Kidney glomerular epithelial cell (primary cell): ENCODE results near the gene ARHGEF28.

Experiments used
- DNase-seq: peaks from one replicate; lab custom pipeline; 2025; lab: John Stamatoyannopoulos, UW

ARHGEF28 gene

DNA sequence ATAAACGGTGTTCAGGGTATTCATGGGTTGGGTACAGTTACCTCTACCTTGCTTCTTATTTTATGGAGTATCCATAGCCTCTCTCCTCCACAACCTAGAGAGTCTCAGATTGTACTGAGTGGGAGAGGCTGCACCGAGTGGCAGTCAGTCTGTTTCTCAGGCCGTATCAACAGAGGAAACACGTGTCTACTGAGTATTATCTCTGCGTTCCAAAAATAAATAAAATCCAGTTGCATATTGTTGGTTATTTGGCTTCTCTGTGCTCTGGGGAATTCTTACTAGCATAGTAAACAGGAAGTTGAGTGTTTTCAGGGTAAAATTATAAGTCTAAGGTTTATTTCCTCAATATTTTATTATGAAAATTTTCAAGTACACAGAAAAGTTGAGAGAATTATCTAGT lies 231.0 kb downstream of the ARHGEF28 start:
- no peak for DNase-seq

DNA sequence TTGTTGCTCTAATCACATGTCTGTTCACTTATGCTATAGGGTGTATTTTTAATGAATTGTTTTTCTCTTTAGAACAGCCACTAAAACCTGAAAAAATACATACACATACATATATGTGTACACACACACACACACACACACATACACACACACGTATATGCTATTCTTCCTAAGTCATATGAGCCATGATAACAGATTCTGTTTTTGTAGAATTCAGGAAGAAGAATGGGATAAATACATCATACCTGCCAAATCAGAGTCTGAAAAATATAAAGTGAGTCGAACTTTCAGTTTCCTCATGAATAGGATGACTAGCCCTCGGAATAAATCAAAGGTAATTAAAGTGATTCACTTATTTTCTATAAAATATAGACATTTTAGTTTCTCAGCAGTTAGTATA lies 231.4 kb downstream of the ARHGEF28 start:
- no peak for DNase-seq

- DNase-seq = no peak
Observed at GRCh38 chr5:73858054-73858453, 232.1 kb downstream of the ARHGEF28 start.

DNA sequence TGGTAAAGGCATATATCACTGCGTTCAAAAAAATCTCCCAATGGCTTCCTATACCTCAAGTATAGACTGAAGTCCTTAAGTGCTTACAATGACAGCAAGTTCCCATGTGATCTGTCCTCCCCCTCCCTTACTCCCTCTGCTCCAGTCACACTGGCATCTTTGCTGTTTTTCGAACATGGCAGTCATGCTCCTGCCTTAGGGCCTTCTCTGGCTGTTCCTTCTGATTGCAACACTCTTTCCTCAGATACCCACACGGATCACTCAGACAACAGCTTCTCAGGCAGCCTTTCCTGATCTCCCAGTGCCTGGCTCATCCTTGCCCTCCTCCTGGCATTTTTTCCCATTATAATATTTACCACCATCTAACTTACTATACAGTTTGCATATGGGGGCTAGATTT lies 232.8 kb downstream of the ARHGEF28 start:
- no peak for DNase-seq

DNA sequence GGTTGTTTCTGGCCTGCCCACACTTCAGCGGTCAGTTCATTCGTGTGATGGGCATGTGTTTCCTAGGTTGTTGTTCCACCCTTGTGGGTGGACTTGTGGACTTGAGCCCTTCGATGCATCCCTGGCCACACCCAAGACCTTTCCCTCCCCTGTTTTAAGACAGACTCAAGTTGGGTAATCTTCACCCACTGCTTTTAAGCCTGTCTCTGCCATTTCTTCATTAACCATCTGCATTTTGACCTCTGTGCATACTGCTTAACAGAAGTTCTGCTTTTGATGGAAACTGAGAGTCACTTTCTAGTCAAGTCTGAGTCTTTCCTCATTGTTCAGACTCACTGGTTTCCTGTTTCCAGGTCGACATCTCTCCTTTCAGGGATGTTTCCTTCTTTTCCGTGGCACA lies 233.7 kb downstream of the ARHGEF28 start:
- DNase-seq = no peak

GRCh38 chr5:73861313-73861988 lies 235.5 kb downstream of the ARHGEF28 start:
- DNase-seq = no peak

GRCh38 chr5:73862796-73863195 lies 236.8 kb downstream of the ARHGEF28 start:
- DNase-seq = no peak

DNA sequence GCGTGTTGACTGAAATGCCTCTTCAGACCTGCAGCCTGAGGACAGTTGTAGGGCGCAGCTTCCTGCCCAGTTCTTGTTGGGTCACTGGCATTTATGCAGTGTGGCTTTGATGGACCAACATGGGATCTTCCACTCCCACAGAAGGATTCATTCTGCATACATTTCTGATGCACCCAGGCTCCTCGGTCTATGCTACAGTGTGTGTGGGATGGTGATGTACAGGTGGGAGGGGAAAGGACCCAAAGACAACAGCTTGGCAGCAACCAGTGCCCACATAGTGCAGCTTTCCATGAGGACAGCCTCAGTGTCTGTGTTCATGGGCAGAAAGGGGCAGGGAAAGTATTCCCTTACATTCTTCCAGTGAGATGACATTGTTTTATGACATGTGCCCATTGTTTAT lies 237.9 kb downstream of the ARHGEF28 start:
- no peak for DNase-seq

DNA sequence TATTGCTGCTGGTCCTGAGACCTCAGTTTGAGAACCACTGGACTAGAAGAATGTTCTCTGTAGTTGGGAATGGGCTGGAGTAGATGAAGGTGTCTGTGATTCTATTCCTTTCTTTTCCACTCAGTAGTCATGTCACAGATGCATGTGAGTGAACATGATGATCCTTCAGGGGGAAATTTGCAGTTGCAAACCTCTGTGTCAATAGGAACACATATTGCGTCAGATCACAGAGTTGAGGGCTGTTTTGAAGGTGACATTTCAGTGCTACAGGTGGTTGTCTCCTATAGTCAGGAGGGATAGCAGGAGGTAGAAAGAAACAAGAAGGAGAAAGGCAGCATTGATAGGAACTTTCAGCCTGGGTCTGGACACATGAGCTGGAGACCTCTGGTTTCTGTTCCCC lies 239.3 kb downstream of the ARHGEF28 start:
- no peak for DNase-seq

GRCh38 chr5:73867345-73868335 lies 241.6 kb downstream of the ARHGEF28 start:
- DNase-seq = no peak

DNA sequence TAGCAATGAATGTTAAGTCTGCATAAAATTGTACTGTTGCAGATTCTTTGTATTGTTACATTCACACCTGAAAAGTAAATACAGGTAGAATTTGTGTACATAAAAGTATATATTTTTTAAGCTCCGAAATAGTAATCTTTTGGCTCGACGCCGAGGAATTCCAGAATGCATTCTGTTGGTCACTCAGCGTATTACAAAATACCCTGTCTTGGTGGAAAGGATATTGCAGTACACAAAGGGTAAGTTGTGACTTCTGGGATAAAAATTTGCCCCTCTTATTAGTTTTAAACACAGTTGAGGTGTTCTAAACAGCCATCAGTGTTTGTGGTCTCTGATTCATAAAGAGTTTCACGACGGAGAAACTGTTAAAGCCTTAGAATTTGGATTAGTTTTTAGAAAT lies 257.6 kb downstream of the ARHGEF28 start:
- no peak for DNase-seq

GRCh38 chr5:73887688-73888087 lies 261.7 kb downstream of the ARHGEF28 start:
- no peak for DNase-seq

- no peak for DNase-seq
Observed at GRCh38 chr5:73890569-73890968, 264.6 kb downstream of the ARHGEF28 start.

GRCh38 chr5:73892218-73892617 lies 266.2 kb downstream of the ARHGEF28 start:
- no peak for DNase-seq

DNA sequence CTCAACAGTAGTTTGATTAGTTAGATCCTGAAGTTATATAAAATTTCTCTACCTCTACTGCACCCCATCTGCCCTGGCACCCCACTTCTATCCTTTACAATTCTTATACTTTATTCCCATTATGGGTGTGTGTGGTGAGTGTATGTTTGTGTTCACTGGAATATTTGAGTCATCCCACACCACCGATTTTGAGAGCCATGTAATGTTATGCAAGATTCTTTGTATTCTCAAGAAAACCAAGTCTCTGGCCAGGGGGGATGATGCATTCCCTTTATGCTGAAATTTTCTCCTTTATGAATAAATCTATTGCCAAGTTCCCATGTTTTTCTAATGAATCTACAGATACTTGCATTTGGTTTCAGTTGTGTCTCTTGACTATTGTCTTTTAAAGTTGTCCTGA lies 266.8 kb downstream of the ARHGEF28 start:
- no peak for DNase-seq

GRCh38 chr5:73893813-73894212 lies 267.8 kb downstream of the ARHGEF28 start:
- no peak for DNase-seq

- no peak for DNase-seq
Observed at GRCh38 chr5:73894860-73895259, 268.9 kb downstream of the ARHGEF28 start.

DNA sequence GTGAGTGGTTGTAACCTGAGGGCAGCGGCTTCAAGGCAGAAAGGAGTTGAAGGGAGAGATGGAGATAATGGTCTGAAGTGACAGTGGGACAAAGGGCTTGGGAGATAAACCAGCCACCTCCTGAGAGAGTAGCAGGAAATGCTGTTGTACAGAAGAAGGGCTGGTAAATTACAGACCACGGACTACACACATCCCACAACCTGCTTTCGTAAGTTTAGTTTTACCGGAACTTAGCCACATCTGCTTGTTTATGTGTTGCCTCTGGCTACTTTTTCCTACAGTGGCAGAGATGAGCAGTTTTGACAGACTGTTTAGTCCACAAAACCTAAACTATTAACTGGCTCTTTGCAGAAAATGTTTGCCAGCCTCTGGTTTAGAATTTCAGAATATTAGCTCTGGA lies 269.5 kb downstream of the ARHGEF28 start:
- DNase-seq = no peak

DNA sequence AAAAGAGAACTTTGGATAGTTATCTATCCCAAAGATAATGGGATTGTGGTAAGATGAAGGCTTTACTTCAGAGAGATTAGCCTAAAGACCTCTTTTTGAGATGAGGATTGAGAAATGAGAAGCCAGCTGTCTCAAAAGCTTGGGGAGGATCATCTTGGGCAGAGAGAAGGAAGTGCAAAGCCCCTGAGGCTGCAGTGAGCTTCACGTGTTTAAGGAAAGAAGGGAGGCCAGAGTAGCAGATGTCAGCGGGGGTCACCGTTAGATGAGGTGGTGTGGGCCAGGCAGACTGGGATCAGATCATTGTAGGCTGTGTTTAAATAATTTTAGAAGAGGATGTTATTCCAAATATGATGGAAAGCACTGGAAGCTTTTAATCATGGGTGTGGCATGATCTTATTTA lies 270.1 kb downstream of the ARHGEF28 start:
- no peak for DNase-seq

DNA sequence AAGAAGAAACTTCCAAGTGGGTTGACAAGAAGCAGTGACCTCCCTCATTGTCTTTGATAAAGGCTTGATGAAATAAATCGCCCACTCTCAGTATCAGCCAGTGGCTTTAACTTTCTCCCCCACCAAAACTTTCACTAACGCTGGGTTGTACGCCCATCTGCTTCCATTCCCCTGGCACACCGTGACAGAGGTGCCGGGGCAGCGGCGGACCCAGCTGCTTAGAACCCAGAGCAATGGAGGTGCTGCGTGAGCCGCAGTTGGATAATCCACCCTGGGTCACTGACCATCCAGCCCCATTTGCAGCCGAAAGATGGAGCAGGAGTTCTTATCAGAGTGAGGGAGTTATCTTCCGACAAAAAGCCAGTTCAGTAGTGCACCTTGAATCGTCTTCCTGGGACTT lies 270.7 kb downstream of the ARHGEF28 start:
- no peak for DNase-seq

DNA sequence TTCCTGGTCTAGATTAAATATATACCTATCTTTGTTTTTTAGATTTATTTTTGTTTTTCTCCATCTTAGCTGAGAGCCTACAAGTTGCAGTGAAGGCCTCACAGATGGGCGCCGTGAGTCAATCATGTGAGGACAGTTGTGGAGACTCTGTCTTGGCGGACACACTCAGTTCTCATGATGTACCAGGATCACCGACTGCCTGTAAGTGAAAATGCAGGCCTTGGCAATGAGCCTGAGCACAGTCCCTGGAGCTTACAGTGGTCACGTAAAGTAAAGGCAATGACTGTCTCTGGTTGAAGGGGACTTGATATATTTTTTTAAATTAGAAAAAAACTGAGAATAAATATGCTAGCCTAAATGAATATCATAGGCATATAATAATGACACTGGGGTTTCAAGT lies 271.9 kb downstream of the ARHGEF28 start:
- DNase-seq = no peak

GRCh38 chr5:73899055-73899454 lies 273.1 kb downstream of the ARHGEF28 start:
- no peak for DNase-seq

DNA sequence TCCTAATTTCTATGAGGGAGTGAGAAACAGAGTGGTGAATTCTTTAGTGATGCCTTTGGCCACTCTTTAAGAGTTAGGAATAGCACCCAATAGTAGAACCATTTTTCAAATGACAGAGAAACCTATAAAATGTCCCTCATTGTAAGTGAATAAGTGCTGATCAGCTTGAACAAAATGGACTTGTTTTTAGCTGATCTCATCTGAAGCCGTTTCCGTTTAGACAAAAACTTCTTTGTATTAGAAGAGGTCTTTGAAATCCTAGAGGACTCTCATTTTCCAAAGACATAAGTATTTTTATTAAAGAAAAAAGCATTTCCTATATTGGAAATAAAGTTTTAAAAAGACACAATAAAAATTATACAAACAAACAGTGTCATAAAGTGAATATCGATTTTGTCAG lies 273.9 kb downstream of the ARHGEF28 start:
- DNase-seq = no peak
